Stimulated activated CD8-positive, alpha-beta memory T cell treated with anti-CD3 and anti-CD28 coated beads, Interleukin-4, amount 100 ng/mL, for 24 hours (primary cell): ENCODE results near the gene HDLBP.
"Not testable (repeated sequence)": the region's sequence is repeated elsewhere in the genome, so short reads cannot be mapped to it uniquely, and the experiment has no call there.

Experiments
- DNase-seq: peaks from one replicate; pipeline ENCODE4 v3.0.0-alpha.2; 2020; ENCODE audit warnings: low read depth

Gene HDLBP

GRCh38 chr2:241329669-241330615, 14.5 kb upstream of the HDLBP start:
- no peak for DNase-seq

GRCh38 chr2:241325257-241325656, 9.8 kb upstream of the HDLBP start:
- no peak for DNase-seq

GRCh38 chr2:241324775-241325174, 9.3 kb upstream of the HDLBP start:
- no peak for DNase-seq

- DNase-seq: no peak
Measured at GRCh38 chr2:241323778-241324177, 8.3 kb upstream of the HDLBP start.

GRCh38 chr2:241321886-241322285, 6.4 kb upstream of the HDLBP start:
- no peak for DNase-seq

- DNase-seq: no peak
Measured at GRCh38 chr2:241321033-241321432, 5.6 kb upstream of the HDLBP start.

GRCh38 chr2:241320394-241320793, 4.9 kb upstream of the HDLBP start:
- DNase-seq: no peak

- not testable (repeated sequence) for DNase-seq
Measured at GRCh38 chr2:241318830-241319229, 3.4 kb upstream of the HDLBP start.

DNA sequence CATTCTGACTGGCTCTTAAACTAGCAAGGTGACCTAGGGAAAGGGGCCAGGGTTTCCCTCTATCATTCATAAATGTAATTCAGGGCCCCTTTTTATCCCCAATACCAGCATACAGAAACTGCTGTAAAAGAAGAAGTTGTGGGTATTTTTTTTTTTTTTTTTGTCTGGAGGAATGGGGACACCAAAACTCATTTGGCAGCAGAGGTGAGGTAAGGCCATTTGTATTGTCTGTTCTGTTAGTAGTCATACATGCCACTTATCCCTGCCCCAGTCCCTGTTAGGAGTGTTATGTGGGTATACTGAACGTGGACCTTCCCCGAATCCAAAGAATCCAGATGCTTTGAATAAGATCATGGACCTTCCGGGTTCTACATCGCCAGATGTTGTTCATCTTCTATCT, 1.9 kb upstream of the HDLBP start:
- DNase-seq: no peak

DNA sequence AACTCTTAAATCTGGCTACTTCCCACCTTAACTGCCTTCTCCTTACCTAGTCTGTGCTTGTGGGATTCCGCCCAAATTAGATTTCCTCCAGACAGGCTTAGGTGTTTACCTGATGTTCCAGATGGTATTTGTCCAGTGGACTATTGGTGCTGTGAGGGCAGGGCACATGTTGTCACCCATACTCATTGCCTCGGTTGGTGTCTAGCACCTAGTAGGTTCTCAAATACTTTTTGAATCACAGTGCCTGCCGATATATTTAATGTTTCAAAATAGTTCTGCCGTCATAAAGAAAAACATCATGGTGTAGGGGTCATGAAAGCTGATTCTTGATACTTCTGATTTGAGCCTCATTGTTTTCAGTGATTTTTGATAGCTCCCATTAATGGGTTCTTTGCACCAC, 1.4 kb upstream of the HDLBP start:
- no peak for DNase-seq

DNA sequence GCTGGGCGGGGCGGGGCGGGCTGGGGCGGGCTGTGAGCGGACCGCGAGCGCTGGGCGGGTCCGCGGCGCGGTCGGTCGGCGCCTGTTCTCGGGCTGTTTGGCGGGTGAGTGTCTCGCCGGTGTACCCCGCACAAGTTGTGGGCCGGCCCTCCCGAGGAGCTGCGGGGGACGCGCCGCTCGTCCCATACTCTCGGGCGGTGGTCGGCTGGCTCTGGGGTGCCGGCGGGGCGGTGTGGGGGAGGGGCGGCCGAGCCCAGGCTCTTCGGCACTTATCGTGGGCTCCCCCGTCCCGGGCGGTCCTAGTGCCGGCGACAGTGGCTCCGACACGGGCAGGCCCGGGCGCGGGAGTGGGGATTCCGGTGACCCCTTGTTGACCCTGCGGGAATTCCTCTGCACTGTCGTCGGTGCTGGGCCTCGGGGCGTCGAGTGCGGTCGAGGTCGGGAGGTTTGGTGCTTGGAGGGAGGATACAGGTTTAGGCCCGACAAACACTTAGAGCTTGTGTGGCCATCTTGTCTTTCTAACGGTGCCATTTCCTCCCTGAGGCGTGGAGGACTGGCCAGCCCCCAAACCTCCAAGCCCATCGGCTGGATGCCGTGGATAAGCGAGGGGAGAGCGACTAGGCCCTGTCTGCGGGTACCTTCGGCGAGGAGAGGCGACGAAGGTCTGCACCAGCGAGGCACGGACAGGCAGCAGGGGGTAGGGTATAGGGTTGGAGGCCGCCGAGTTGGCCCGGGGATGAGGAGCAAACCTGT, 583 bp upstream of the HDLBP start, which contains the start of gene SEPTIN2:
Gene SEPTIN2, plus strand, starts transcription at position 47 of the 753 bp plus-strand sequence. CDS start 8,308 bp downstream, outside the sequence.
- DNase-seq: peak; percentile 67

DNA sequence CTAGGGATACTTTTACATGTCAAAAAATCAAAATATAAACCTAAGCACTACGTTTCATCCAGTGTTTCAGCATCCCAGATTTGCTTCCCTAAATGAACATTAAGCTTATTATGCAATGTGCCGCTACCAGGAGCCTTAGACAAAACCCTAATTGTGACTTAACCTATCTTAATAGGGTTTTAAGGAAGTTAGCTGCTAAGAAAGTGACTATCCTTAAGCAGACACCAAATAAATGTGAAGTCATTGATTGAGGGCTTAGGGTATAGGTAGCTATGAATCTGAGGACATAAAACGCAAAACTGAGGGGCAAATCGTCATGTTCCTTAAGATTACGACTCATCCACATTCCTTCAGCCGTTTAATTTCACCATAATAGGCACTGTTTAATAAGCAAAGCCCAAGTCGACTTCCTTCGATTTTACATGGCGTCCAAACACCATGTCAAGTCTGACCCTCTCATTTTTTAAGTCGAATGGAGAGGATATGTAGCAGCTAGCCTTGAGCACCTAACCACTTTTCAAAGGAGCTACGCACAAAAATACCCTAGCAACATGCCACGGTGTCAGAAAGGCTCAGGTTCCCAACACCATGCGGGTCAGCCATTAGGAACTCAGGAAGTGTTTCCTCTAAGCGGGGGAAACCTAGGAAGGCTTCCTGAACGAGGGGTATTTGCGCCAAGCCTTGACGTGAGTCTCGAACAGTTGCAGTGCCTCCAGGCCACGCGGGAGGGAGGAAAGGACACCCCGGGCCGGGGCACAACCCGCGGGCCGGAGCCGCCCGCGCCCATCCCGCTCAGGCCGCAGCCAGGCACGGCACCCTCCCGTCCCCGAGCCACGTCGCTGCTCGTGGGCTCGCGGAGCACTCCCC, 1.0 kb downstream of the HDLBP start:
- no peak for DNase-seq

DNA sequence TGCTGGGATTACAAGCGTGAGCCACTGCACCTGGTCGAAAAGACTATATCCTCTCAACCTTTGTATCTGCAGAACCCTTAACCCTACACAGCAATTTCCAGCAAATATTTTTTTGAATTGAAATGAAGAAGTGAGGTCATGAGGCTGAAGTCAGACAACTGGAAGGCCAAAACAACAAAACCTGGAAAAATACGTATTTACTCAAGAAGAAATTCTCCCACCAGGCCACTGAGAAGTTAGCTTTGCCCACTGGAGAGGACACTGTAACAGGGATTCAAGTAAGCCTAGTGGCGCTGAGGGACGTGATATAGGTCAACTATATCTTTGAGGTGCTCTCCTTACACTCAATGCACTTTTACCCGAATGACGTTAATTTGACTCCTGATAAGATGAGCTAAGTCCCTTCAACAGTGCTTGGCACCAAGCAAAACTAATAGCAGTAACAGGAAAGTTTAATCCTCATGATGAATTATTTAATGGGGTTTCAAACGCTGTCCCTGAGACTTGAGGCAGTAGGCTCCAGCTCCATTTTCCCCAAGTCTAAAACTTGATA, 1.9 kb downstream of the HDLBP start:
- DNase-seq: no peak

GRCh38 chr2:241312082-241312481, 3.4 kb downstream of the HDLBP start:
- DNase-seq: no peak

GRCh38 chr2:241310917-241311566, 4.4 kb downstream of the HDLBP start:
- no peak for DNase-seq

- peak; percentile 43 for DNase-seq
Measured at GRCh38 chr2:241309684-241310117, 5.8 kb downstream of the HDLBP start.

- DNase-seq: no peak
Measured at GRCh38 chr2:241308832-241309500, 6.5 kb downstream of the HDLBP start.

GRCh38 chr2:241308267-241308666, 7.2 kb downstream of the HDLBP start:
- no peak for DNase-seq

- no peak for DNase-seq
Measured at GRCh38 chr2:241307055-241307454, 8.4 kb downstream of the HDLBP start.

- no peak for DNase-seq
Measured at GRCh38 chr2:241304039-241304670, 11.3 kb downstream of the HDLBP start.
